Astrocyte (in vitro differentiated cells and primary cell): Measurements from ENCODE around the gene METTL16.

ENCODE experiments used
- CTCF ChIP-seq: IDR thresholded peaks from 2 replicates; pipeline ENCODE4 v1.5.1; 2011; ENCODE audit warnings: low read depth, mild to moderate bottlenecking, inconsistent platforms, low read length, moderate library complexity; ENCODE audit not compliant: insufficient read depth
- EZH2 ChIP-seq: IDR thresholded peaks from 2 replicates; pipeline ENCODE4 v1.6.1; 2012; ENCODE audit warnings: mild to moderate bottlenecking, low read length, inconsistent platforms; ENCODE audit not compliant: insufficient read depth

- no peak for TF ChIP-seq CTCF
- no peak for TF ChIP-seq EZH2
Measured at GRCh38 chr17:2457913-2458312, 53.8 kb downstream of the METTL16 start.
